Stomach (tissue), 9 donors: ENCODE data around the gene VPS39. TPM values are rescaled to one million over a fixed set of nuclear protein-coding genes. Genes with fewer than 3 reads are reported as not detected.

Experiments
- DNase-seq, 2 donors: peaks; one replicate each; pipeline versions ENCODE4 v3.0.0 to v3.0.0-alpha.2; 2013 to 2019
- H3K27ac ChIP-seq, 5 donors: fragments of 200-600 bp in 4 of 5; sonication (generic) in 4 of 5; one replicate each; pipeline ENCODE4 v1.5.1; 2013 to 2019; ENCODE audit warnings: mild to moderate bottlenecking in 1 of 5, moderate library complexity in 1 of 5
- H3K27me3 ChIP-seq, 3 donors: fragments of 200-600 bp; sonication (generic); one replicate each; pipeline ENCODE4 v1.5.1; 2017 to 2019; ENCODE audit warnings: mixed run types in 1 of 3
- H3K36me3 ChIP-seq, 4 donors: fragments of 200-600 bp; sonication (generic); 1 replicate in 3 of 4; 2 replicates in 1 of 4; pipeline ENCODE4 v1.5.1; 2016 to 2019
- H3K4me1 ChIP-seq, 4 donors: fragments of 200-600 bp; sonication (generic); one replicate each; pipeline ENCODE4 v1.5.1; 2016 to 2019
- H3K4me3 ChIP-seq, 4 donors: fragments of 200-600 bp; sonication (generic) in 3 of 4; one replicate each; pipeline ENCODE4 v1.5.1; 2016 to 2019; ENCODE audit warnings: mild to moderate bottlenecking in 1 of 4
- H3K9me3 ChIP-seq, 4 donors: fragments of 200-600 bp; sonication (generic); one replicate each; pipeline ENCODE4 v1.5.1; 2016 to 2019
- CTCF ChIP-seq, 7 experiments: fragments of 450-650 bp in 4 of 7; fragments of 200-600 bp in 3 of 7; sonication (generic) in 3 of 7; IDR thresholded peaks; one replicate each; pipeline ENCODE4 v1.5.1; 2016 to 2019; ENCODE audit warnings: antibody characterized with exemption in 7 of 7, control low read depth in 2 of 7, mild to moderate bottlenecking in 1 of 7
- EP300 ChIP-seq: sonication (generic); formaldehyde crosslinking; IDR thresholded peaks from one replicate; pipeline ENCODE4 v1.6.1; 2017; ENCODE audit warnings: antibody characterized with exemption
- POLR2A ChIP-seq, 4 donors: fragments of 450-650 bp; IDR thresholded peaks; one replicate each; pipeline ENCODE4 v1.6.1; 2016; ENCODE audit warnings: antibody characterized with exemption in 4 of 4, control low read depth in 2 of 4, mild to moderate bottlenecking in 1 of 4, moderate library complexity in 1 of 4
- POLR2AphosphoS5 ChIP-seq, 3 donors: sonication (generic); formaldehyde crosslinking; IDR thresholded peaks; one replicate each; pipeline ENCODE4 v1.6.1; 2016; ENCODE audit warnings: antibody characterized with exemption in 3 of 3
- WGBS, 5 donors: extraction: QIAGEN DNeasy Blood & Tissue Kit in 3 of 5; methylation state at CpG; one replicate each; pipeline versions ENCODE4 v1.1.5 to v1.1.7; 2013 to 2018; 5-methylcytosine and 5-hydroxymethylcytosine counted together
- intact Hi-C: fragments of 100-400 bp; cut with DNase I; formaldehyde crosslinking; loops from one replicate; pipeline ENCODE4 v1.15.1; 2023; ENCODE audit warnings: low total_unique reads
- polyA plus RNA-seq, 3 donors: library from polyadenylated mRNA; stranded (reverse); fragments of 200-250 nt; gene quantifications; one replicate each; pipeline ENCODE4 v1.2.3, GENCODE V29; 2013
- total RNA-seq, 5 donors: library from RNA; depleted of rRNA; stranded (reverse); fragments of >200 nt; gene quantifications; one replicate each; pipeline versions ENCODE4 v1.1.0 to v1.2.3, GENCODE V29; 2014 to 2016
- donor health status: healthy with polysubstance abuse.
- donor health status: Bipolar disorder and iron deficiency.
- donor health status: healthy.

The VPS39 gene
- total and polyA plus RNA-seq, 8 donors: 22.2 to 635 (median 74.3) TPM

- no peak for DNase-seq
- Histone ChIP-seq H3K27me3 (no peaks in the 10 kb centered on the region), H3K4me1 (no peaks in the 10 kb centered on the region), H3K9me3 (no peaks in the 10 kb centered on the region), H3K36me3 (peaks cover 93 to 100% (median 99%) of the 10 kb centered on the region in 4 donors), H3K27ac (no peak overlapping the region), H3K4me3 (no peak overlapping the region)
- TF ChIP-seq POLR2A (IDR thresholded peaks at IDR 0.05) (no peak), POLR2AphosphoS5 (IDR thresholded peaks at IDR 0.05) (no peak)
- intact Hi-C loops: no loop called here
- WGBS, 5 donors: 66 to 79% (median 76%) methylated on average over 4 of the region's 4 CpGs
These were observed 44.1 kb downstream of the VPS39 start for GRCh38 chr15:42163947-42164550.

GRCh38 chr15:42163291-42163690 lies 44.8 kb downstream of the VPS39 start:
- no peaks in the 10 kb centered on the region for H3K27me3 ChIP-seq
- H3K9me3 ChIP-seq: no peaks in the 10 kb centered on the region
- H3K4me3 ChIP-seq: no peak overlapping the region
- no peak for TF ChIP-seq POLR2AphosphoS5 (IDR thresholded peaks at IDR 0.05)
- no peak for TF ChIP-seq POLR2A (IDR thresholded peaks at IDR 0.05)
- intact Hi-C loops: no loop called here
- WGBS, 5 donors: 90 to 96% (median 94%) methylated on average over 9 of the region's 9 CpGs
- H3K4me1 ChIP-seq: no peaks in the 10 kb centered on the region
- H3K27ac ChIP-seq: no peak overlapping the region
- H3K36me3 ChIP-seq: peaks cover 90 to 100% (median 99%) of the 10 kb centered on the region in 4 donors
- no peak for DNase-seq

DNA sequence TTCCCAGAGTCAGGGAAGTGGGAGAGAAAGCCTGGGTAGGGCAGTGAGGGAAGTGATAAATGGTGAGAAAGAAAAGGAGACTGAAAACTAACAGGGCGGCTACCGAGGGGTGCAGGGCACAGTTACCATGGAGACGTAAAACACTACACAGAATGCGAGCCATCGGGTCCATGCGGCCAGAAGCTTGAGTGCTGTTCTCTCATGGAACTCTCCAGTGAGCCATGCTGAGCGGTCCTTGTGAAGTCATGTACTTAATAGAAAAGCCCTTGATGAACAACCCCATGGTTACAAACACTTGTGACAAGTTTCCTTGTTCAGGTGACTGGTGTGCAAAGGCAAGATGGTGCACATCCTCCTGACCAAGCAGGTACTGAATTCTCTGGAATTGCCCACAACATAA lies 48.0 kb downstream of the VPS39 start:
- TF ChIP-seq CTCF (IDR thresholded peaks at IDR 0.05) (no peak), EP300 (no peak), POLR2A (IDR thresholded peaks at IDR 0.05) (no peak), POLR2AphosphoS5 (IDR thresholded peaks at IDR 0.05) (no peak)
- 81 to 87% (median 86%) methylated on average over 7 of the region's 7 CpGs for whole genome bisulfite sequencing, 5 donors
- no peaks in the 10 kb centered on the region for H3K27me3 ChIP-seq
- H3K27ac ChIP-seq: no peak overlapping the region
- H3K36me3 ChIP-seq: peaks cover 60 to 69% (median 67%) of the 10 kb centered on the region in 4 donors
- H3K4me3 ChIP-seq: no peak overlapping the region
- H3K4me1 ChIP-seq: peaks cover 11 to 18% (median 16%) of the 10 kb centered on the region in 4 donors
- peak in 1 of 2 donors; percentile 18 for DNase-seq
- intact Hi-C loops: no loop called here
- no peaks in the 10 kb centered on the region for H3K9me3 ChIP-seq

- Histone ChIP-seq H3K4me3 (no peak overlapping the region), H3K4me1 (peaks cover 11 to 25% (median 21%) of the 10 kb centered on the region in 4 donors), H3K9me3 (no peaks in the 10 kb centered on the region), H3K27me3 (no peaks in the 10 kb centered on the region), H3K36me3 (peaks cover 54 to 62% (median 61%) of the 10 kb centered on the region in 4 donors), H3K27ac (no peak overlapping the region)
- 82 to 91% (median 88%) methylated on average over 17 to 18 of the region's 18 CpGs for WGBS, 5 donors
- intact Hi-C loops: no loop called here
- no peak for TF ChIP-seq CTCF (IDR thresholded peaks at IDR 0.05)
- no peak for TF ChIP-seq POLR2A (IDR thresholded peaks at IDR 0.05)
- no peak for TF ChIP-seq POLR2AphosphoS5 (IDR thresholded peaks at IDR 0.05)
- TF ChIP-seq EP300: no peak
- peak in 1 of 2 donors; percentile 26 for DNase-seq
These were observed 48.6 kb downstream of the VPS39 start for GRCh38 chr15:42159381-42160015.

- DNase-seq: peak in 1 of 2 donors; percentile 19
- TF ChIP-seq EP300 (no peak), CTCF (IDR thresholded peaks at IDR 0.05) (no peak), POLR2AphosphoS5 (IDR thresholded peaks at IDR 0.05) (no peak), POLR2A (IDR thresholded peaks at IDR 0.05) (no peak)
- peaks cover 11 to 26% (median 25%) of the 10 kb centered on the region in 4 donors for H3K4me1 ChIP-seq
- no peaks in the 10 kb centered on the region for H3K9me3 ChIP-seq
- no peak overlapping the region for H3K27ac ChIP-seq
- 90 to 94% (median 93%) methylated on average over 3 to 10 of the region's 10 CpGs for WGBS, 5 donors
- intact Hi-C loops: no loop called here
- H3K27me3 ChIP-seq: no peaks in the 10 kb centered on the region
- peaks cover 48 to 57% (median 55%) of the 10 kb centered on the region in 4 donors for H3K36me3 ChIP-seq
- H3K4me3 ChIP-seq: no peak overlapping the region
These were observed 49.2 kb downstream of the VPS39 start for GRCh38 chr15:42158941-42159340.
